H7 (cell line): ENCODE results near the gene CWH43. TPM values are rescaled to one million over a fixed set of nuclear protein-coding genes. Genes with fewer than 3 reads are reported as not detected.
"Not testable (repeated sequence)": the region's sequence is repeated elsewhere in the genome, so short reads cannot be mapped to it uniquely, and the experiment has no call there.

Experiments
- DNase-seq: peaks from one replicate; pipeline ENCODE4 v3.0.0; 2012
- H3K27me3 ChIP-seq: 2 replicates; pipeline ENCODE4 v1.6.0; 2011; ENCODE audit warnings: mild to moderate bottlenecking, low read length; ENCODE audit not compliant: control insufficient read depth, insufficient read depth
- H3K36me3 ChIP-seq: replicated peaks from 2 replicates; pipeline ENCODE4 v1.5.1; 2011; ENCODE audit warnings: low read length; ENCODE audit not compliant: control insufficient read depth, insufficient read depth
- H3K4me3 ChIP-seq: 2 replicates; pipeline ENCODE4 v1.5.1; 2011; ENCODE audit warnings: low read depth, mild to moderate bottlenecking, control low read depth, low read length, moderate library complexity; ENCODE audit not compliant: insufficient read depth
- total RNA-seq: library from RNA; depleted of rRNA; stranded (reverse); fragments of >200 nt; shearing (Covaris generic); gene quantifications from 2 replicates; pipeline ENCODE4 v1.2.3, GENCODE V29; 2014

The CWH43 gene
- total RNA-seq, 1 experiment from 2014 or later: not detected

- H3K36me3 ChIP-seq, H3K4me3 ChIP-seq, H3K27me3 ChIP-seq, DNase-seq: not testable (repeated sequence)
Measured at GRCh38 chr4:49097071-49097470, 111.0 kb downstream of the CWH43 start.

GRCh38 chr4:49097505-49097904 lies 111.4 kb downstream of the CWH43 start:
- not testable (repeated sequence) for H3K36me3 ChIP-seq, DNase-seq, H3K4me3 ChIP-seq

GRCh38 chr4:49098034-49098759 lies 112.1 kb downstream of the CWH43 start:
- not testable (repeated sequence) for H3K36me3 ChIP-seq, H3K27me3 ChIP-seq, H3K4me3 ChIP-seq, DNase-seq

More at GRCh38 chr4:49097505-49097904, 111.4 kb downstream of the CWH43 start:
- not testable (repeated sequence) for H3K27me3 ChIP-seq

- not testable (repeated sequence) for H3K27me3 ChIP-seq, DNase-seq, H3K4me3 ChIP-seq, H3K36me3 ChIP-seq
Measured at GRCh38 chr4:49099831-49100444, 113.9 kb downstream of the CWH43 start.

- DNase-seq, H3K4me3 ChIP-seq, H3K36me3 ChIP-seq, H3K27me3 ChIP-seq: not testable (repeated sequence)
Measured at GRCh38 chr4:49102344-49102898, 116.3 kb downstream of the CWH43 start.

- not testable (repeated sequence) for DNase-seq, H3K36me3 ChIP-seq, H3K4me3 ChIP-seq, H3K27me3 ChIP-seq
Measured at GRCh38 chr4:49103436-49104136, 117.5 kb downstream of the CWH43 start.

GRCh38 chr4:49104231-49104930 lies 118.3 kb downstream of the CWH43 start:
- H3K4me3 ChIP-seq, DNase-seq: not testable (repeated sequence)

GRCh38 chr4:49105248-49105904 lies 119.3 kb downstream of the CWH43 start:
- DNase-seq, H3K36me3 ChIP-seq, H3K27me3 ChIP-seq, H3K4me3 ChIP-seq: not testable (repeated sequence)

More at GRCh38 chr4:49104231-49104930, 118.3 kb downstream of the CWH43 start:
- not testable (repeated sequence) for H3K36me3 ChIP-seq, H3K27me3 ChIP-seq

GRCh38 chr4:49107262-49107661 lies 121.2 kb downstream of the CWH43 start:
- DNase-seq, H3K27me3 ChIP-seq, H3K4me3 ChIP-seq, H3K36me3 ChIP-seq: not testable (repeated sequence)

GRCh38 chr4:49108183-49108978 lies 122.3 kb downstream of the CWH43 start:
- H3K27me3 ChIP-seq, H3K4me3 ChIP-seq, DNase-seq, H3K36me3 ChIP-seq: not testable (repeated sequence)

- H3K4me3 ChIP-seq: not testable (repeated sequence)
Measured at GRCh38 chr4:49109567-49110166, 123.6 kb downstream of the CWH43 start.

GRCh38 chr4:49110579-49110978 lies 124.5 kb downstream of the CWH43 start:
- not testable (repeated sequence) for H3K4me3 ChIP-seq, H3K27me3 ChIP-seq, DNase-seq, H3K36me3 ChIP-seq

More at GRCh38 chr4:49109567-49110166, 123.6 kb downstream of the CWH43 start:
- DNase-seq, H3K27me3 ChIP-seq, H3K36me3 ChIP-seq: not testable (repeated sequence)
